GM13976 (cell line): ENCODE results near the gene NPFF.

Experiments
- DNase-seq: peaks from one replicate; pipeline ENCODE4 v3.0.0; 2012; ENCODE audit warnings: low spot score
- in situ Hi-C: fragments of 300-500 bp; cut with MboI; formaldehyde crosslinking; loops from one replicate; pipeline ENCODE4 v1.12.0; 2022; ENCODE audit warnings: low sequenced_read_pairs, mixed read lengths, inconsistent platforms; ENCODE audit not compliant: unreplicated experiment
- TF ChIP-seq, protein P1 (sequence below): IDR thresholded peaks from 2 replicates; pipeline ENCODE4 v1.5.1; 2012; ENCODE audit warnings: borderline replicate concordance, mild to moderate bottlenecking; ENCODE audit not compliant: insufficient read depth; ENCODE audit errors: extremely low read depth, missing control alignments, control extremely low read depth

The NPFF gene

DNA sequence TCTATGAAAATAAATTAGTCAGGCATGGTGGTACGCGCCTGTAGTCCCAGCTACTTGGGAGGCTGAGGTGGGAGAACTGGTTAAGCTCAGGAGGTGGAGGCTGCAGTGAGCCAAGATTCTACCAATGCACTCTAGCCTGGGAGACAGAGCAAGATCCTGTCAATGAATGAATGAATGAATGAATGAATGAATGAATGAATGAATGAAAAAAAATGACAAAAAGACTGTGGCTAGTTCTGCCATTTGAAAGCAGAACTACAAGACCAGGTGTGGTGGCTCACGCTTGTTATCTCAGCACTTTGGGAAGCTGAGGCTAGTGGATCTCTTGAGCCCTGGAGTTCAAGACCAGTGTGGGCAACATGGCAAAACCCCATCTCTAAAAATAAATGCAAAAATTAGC, 32.2 kb upstream of the NPFF start:
- in situ Hi-C loops = no loop called here
- TF ChIP-seq, protein P1, sequence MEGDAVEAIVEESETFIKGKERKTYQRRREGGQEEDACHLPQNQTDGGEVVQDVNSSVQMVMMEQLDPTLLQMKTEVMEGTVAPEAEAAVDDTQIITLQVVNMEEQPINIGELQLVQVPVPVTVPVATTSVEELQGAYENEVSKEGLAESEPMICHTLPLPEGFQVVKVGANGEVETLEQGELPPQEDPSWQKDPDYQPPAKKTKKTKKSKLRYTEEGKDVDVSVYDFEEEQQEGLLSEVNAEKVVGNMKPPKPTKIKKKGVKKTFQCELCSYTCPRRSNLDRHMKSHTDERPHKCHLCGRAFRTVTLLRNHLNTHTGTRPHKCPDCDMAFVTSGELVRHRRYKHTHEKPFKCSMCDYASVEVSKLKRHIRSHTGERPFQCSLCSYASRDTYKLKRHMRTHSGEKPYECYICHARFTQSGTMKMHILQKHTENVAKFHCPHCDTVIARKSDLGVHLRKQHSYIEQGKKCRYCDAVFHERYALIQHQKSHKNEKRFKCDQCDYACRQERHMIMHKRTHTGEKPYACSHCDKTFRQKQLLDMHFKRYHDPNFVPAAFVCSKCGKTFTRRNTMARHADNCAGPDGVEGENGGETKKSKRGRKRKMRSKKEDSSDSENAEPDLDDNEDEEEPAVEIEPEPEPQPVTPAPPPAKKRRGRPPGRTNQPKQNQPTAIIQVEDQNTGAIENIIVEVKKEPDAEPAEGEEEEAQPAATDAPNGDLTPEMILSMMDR = no peak
- DNase-seq = no peak

DNA sequence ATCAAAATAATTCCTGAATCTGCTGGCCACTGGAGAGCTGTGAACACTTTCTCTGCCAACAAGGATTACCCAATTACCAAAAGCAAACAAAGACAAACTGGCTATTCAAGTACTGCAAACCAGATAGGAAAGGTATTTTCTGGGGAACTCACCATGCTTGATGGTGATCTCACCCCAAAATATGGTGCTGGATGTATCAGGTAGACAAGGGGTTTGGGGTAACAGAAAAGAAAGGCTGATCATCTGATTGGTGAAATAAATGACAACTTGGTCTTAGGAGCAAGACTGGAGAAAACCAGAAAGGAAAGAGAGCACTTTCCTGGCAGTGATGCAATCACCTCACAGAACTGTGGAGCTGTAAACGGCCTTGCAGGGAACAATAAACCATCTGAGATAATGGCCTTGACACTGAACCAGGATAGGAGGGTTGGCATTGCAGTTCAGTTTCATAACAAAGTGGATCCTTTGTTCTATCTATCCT, 31.0 kb upstream of the NPFF start:
- in situ Hi-C loops = no loop called here
- TF ChIP-seq, protein P1 = no peak
- DNase-seq = no peak

DNA sequence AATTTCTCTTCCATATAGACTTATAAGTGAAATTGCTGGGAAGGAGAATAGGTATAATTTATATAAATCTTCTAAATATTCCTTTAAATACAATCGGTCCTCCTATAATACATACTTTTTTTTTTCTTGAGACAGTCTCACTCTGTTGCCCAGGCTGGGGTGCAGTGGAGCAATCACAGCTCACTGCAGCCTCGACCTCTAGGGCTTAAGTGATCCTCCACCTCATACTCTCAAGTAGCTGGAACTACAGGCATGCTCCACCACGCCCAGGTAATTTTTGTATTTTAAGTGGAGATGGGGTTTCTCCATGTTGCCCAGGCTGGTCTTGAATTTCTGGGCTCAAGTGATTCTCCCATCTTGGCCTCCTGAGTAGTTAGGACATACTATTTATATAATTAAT, 29.7 kb upstream of the NPFF start:
- DNase-seq = no peak
- TF ChIP-seq, protein P1 = no peak
- in situ Hi-C loops = no loop called here

DNA sequence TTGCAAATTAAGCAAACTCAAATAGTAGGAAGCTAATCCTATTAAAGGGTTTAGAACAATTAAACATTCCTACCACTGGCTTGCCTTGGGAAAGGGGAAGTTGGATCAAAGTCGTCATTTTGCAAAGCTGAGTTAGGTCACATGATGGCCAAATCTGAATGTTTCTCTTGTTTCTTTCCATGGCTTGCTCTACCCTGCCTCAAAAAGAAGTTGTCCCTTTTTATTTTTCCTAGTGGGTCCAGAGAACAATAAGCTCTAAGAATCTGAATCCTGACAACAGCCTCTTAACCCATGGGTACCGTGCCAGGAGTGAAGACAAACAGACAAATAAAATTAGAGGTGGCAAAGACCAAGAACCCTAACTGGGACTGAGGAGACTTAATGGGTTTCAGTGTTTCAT, 26.2 kb upstream of the NPFF start:
- TF ChIP-seq, protein P1 = no peak
- in situ Hi-C loops = no loop called here

DNA sequence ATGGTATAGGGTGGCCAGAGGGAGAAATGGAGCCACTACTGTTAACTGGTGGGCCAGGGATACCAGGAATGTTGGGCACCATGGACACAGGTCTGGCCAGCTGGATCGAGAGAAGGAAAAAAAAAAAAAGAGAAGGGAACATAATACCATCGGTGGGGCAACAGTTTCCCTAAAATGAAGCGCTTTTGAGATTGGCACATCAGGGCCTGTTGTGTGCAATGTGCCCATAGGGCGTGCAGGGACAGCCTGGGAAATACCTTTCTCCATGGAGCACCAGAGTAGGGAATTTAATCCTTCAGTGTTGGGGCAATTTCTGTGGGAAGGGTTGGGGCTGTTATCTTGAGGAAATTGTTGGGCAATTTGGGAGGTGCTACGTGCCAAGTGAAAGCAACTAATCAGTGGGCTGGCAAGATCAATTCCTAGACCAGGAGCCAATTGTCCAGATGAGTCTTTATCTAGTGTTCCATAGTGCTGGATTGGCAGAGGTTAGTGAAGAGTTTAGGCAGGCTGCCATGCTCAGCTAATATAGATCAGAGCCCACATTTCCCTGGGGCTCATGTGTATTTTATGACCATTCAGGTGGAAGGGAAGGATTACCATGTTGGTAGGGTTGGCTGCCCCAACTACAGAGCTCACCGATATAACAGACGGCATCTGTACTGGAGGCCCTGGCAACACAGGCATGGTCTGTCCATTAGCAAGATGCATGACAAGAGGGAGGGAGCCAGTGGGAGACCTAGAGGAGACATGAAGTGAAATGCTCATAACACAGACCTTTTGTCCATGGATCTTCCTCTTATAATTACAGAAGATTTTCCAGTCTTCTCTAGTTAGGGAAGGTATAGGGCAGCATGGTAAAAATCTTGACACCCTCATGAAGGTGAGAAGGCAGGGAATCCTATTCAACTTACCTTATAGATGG, 25.5 kb upstream of the NPFF start:
- DNase-seq = no peak
- in situ Hi-C loops = no loop called here
- TF ChIP-seq, protein P1 = no peak

More for the DNA sequence above, 26.2 kb upstream of the NPFF start:
- no peak for DNase-seq

DNA sequence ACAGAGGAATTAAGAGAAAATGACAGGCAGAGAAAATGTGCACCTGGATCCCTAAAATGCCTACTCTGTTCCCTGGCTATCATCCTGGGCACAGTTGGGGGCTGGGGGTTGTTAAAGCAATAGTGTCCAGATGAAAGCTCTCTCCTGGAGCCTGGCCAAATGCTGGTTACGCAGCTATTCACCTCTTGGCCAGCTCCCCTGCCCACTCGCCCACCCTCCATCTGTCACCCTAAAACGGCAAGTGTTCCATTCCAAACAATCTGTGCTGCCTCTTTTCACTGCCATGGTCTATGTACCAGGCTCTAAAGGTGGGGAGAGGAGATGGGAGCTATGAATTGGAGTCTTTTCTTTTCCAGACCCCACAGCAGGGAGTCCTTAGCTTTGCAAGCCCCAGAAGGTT, 24.7 kb upstream of the NPFF start:
- no peak for DNase-seq
- TF ChIP-seq, protein P1 = no peak
- in situ Hi-C loops = no loop called here
